SKM-1 treated with dmso at 0.1 percent for 144 hours (cell line): ENCODE measurements around the gene AFF4.
"Not testable (repeated sequence)": the region's sequence is repeated elsewhere in the genome, so short reads cannot be mapped to it uniquely, and the experiment has no call there.

Source experiments
- DNase-seq: peaks from one replicate; lab custom pipeline; 2025; ENCODE audit not compliant: unreplicated experiment; lab: John Stamatoyannopoulos, UW

The AFF4 gene

DNA sequence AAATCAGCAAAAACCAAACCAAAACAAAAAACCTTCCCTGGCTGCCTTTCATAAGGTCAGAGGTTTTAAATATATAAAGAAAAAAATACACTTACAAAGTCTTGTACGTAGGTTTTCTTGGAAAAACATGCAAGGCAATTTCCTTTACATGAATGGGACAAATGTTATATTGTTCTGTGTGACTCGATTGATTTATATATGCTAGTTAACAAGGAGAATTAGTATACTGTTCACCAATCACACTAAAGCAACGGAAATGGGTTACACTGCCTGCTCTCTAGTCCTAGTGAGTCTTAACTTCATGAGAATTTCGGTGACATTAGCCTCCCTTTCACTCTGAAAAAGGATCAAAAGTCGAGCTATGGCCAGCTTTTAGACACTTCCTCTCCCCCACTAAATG, 102.7 kb downstream of the AFF4 start:
- no peak for DNase-seq

DNA sequence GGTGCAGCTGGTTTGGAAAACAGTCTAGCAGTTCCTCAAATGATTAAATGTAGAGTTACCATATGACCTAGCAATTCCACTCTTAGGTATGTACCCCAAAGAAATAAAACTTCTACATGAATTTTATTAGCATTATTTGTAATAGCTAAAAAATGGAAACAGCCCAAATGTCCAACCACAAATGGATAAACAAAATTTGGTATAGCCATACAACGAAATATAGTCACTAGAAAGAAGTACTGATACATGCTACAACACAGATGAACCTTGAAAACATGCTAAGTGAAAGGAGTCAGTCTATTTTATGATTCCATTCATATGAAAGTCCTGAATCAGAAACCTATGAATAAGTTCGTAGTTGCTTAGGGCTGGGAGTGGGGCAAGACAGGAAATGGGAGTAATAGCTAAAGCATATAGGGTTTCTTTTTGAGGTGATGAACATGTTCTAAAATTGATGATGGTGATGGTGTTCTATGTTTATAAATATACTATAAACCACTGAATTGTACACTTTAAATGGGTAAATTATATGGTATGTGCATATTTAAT, 103.5 kb downstream of the AFF4 start:
- no peak for DNase-seq

DNA sequence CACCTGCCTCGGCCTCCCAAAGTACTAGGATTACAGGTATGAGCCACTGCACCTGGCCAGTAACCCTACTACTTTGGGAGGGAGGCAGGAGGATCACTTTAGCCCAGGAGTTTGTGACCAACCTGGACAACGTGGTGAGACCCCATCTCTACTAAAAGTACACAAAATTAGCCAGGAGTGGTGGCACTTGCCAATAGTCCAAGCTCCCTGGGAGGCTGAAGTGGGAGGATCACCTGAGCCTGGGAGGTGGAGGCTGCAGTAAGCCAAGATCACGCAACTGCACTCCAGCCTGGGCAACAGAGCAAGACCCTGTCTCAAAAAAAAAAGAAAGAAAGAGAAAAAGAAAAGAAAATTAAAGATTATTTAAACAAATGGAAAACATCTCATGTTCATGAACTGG, 107.4 kb downstream of the AFF4 start:
- no peak for DNase-seq

DNA sequence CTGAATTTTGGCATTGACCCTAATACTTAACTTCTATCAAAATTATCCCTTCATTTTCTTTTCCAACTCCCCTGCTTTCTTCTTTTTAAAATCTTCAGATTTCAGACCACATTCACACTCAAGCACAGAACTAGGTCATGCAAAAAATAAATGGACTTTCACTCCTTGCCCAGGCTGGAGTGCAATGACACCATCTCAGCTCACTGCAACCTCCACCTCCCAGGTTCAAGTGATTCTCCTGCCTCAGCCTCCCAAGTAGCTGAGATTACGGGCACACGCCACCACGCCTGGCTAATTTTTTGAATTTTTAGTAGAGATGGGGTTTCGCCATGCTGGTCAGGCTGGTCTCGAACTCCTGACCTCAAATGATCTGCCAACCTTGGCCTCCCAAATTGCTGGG, 108.4 kb downstream of the AFF4 start:
- DNase-seq, result not testable (repeated sequence)

DNA sequence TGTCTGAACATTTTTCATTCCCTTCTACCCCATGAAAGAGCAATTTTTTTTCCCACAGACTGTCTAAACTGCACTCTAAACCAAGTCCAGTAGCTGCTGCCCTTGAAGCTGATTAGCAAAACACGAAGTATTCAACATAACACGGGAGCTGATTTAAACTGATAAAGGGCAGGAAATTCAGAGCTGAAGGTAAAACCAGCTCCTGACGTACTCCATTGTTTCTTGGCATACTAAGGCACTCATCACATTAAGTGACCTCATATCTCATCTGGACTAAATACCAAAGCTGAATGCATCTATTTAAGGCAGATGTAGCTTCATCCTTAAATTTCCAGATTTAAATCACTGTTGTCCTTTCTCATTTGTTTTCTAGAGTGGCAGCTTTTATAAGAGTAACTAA, 109.1 kb downstream of the AFF4 start:
- DNase-seq, result no peak

DNA sequence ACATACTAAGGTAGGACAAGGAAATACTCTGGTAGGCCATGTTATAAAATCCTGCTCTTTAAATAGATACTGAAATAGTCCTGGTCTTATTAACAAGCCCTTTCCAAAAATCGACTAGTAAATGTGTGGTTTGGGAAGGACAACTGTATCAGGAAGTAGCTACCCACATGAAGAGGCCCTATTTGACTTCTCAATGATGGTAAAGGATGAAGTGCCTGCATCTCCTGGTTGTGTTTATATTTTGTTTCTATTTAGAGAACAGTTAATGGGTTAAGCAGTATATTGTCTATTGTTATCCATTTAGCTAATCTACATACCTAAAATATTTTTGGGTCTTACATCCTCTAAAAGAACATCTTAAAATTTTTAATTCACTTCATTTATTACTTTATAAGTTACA, 109.6 kb downstream of the AFF4 start:
- DNase-seq, result no peak

DNA sequence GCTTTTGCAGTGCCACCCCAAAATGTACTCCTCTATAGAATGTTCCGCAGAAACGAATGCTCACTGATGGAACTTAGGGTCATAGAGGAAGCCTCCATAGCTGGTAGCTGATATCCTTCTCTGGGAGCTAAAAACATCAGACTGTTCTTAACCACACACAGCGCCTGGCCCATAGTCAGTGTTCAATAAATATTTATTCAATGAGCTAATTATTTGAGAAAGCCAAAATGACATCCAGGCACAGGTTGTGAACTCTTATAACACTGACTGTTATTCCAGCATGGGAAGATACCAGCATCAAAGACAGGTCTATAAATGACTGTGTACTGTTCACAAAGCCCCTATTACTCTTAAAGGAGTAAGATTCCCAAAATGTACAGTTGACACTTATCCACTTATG, 110.1 kb downstream of the AFF4 start:
- DNase-seq, result no peak

DNA sequence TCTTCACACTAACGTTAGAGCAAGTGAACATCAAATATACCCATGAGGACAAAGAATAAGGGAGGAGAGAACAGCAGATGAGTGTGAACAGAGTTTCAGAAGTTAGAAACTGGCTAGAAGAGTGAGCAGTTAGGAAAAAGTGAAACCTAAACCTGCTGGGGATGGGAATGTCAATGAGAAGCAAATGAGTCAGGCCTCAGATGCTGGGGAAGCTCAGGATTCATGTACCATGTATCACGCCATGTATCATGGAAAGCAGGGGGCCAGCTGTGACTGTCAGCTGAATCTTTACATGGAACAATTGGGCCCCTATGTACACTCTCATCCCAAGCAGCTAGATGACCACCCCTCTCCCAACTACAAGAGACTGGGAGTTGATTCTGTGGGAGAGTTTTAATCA, 113.4 kb downstream of the AFF4 start:
- no peak for DNase-seq

DNA sequence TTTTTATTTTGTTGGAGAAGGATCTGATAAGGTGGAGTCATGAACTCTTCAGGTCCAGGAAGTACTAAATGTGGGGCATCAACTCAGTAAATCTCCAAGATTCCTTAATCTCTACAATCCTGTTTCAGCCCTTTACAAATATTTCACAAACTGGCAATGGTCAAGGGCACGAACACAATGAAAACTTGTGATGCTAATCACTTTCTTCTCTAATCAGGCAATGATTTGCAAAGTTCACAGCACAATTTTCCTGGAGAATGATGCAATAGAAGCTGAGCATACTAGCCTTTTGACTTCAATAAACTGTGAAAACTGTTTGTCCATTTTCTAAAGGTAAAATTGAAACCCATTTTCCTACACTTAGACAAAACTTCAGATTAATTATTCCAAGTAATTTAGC, 114.1 kb downstream of the AFF4 start:
- DNase-seq, result no peak

DNA sequence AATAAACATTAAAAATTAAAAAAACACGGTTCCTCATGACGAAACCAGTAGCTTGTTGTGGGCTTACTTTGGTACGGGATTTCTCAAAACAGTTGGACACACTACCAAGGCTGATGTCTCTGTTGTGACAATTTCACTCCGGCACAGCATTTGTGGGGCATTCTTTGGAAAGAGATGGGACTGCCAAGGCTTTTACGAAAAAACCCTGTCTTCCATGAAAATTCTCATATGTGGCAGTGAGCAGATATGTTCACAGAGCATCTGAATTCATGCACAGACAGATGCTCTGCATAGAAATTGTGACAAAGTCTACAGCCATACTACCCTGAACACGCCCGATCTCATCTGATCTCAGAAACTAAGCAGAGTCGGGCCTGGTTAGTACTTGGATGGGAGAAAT, 115.2 kb downstream of the AFF4 start:
- DNase-seq, result no peak

DNA sequence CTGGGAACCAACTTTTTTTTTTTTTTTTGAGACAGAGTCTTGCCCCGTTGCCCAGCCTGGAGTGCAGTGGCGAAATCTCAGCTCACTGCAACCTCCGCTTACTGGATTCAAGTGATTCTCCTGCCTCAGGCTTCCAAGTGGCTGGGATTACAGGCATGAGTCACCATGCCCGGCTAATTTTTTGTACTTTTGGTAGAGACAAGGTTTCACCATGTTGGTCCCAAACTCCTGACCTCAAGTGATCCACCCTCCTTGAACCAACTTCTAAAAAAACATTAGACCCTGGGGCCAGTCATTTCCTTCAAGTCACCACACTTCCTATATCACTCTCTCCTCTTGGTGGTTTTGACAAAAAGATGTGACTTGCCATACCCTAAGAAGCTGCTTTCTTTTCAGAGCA, 122.1 kb downstream of the AFF4 start:
- peak; percentile 8 for DNase-seq

DNA sequence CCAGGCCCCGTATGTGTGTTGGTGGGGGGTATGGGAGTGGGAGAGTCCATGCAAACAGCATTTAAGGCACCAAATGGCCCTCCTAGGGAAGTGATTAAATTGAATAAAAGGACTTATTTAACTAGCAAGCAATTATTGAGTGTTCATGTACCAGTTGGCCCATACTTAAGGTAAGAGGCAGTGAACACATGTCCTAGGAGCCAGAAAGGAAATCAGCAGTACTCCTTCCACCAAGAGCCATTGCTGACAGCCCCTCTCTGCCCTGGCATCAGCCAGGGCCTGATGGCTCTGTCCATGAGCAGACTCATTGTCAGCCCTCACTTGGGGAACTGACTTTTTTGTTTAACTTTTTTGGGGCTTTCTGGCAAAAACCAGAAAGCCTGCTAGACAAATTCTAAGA, 122.5 kb downstream of the AFF4 start:
- no peak for DNase-seq

DNA sequence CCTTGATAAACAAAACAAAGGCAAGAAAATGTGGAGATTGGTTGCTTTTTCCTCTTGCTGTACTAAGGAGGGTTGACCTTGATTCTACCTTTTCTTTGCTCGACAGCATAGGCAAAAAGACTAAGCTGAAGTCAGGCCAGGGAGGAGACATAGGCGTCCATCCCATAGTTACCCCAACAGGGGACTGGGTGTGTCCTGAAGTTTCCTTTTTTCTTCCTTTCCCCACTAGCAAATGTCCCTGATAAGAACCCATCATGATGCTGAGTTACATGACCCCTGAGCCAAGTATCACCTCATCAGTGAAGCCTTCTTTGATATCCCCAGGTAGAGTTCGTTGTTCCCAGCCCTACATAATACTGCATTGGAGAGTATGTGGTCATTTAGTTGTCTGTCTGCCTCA, 123.1 kb downstream of the AFF4 start:
- no peak for DNase-seq

DNA sequence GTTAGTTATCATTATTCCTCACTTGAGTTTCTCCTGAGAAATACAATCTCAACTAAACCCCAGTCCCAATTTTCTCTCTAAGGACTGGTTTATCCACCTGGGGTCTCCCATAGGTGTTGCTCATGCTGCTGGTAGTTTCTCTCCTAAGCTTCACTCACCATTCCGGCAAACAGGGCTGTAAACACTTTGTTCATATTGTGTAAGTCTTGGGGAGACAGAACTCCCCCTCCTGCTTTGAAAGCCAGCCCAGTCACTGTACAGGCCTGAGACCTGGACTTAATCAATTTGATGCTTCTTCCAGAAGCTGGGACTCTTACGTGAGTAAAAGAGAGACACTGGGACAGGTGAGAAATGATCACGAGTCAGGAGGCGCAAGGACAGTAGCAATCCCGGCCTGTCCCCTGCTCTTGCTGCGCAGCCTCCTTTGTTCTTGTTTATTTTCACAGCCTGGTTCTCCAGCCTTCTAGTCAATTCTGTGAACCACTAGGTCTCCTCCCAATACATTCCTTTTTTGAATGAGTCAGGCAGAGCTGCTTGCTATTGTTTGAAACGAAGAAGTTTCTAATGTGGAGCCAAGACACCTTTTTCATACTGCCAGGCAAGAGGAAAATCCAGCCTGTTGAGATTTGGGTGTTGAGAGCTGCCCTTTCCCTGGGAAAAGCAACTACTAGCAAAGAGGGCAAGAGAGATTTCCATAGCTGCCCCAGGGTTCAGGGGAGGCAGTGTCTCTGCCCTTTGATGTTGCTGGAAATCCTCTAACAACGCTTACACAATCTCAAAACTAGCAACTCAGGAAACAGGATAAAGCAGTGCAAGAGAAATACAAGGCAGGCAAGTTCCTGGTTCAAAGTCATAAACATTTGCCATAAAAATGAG, 123.8 kb downstream of the AFF4 start:
- DNase-seq, result no peak

DNA sequence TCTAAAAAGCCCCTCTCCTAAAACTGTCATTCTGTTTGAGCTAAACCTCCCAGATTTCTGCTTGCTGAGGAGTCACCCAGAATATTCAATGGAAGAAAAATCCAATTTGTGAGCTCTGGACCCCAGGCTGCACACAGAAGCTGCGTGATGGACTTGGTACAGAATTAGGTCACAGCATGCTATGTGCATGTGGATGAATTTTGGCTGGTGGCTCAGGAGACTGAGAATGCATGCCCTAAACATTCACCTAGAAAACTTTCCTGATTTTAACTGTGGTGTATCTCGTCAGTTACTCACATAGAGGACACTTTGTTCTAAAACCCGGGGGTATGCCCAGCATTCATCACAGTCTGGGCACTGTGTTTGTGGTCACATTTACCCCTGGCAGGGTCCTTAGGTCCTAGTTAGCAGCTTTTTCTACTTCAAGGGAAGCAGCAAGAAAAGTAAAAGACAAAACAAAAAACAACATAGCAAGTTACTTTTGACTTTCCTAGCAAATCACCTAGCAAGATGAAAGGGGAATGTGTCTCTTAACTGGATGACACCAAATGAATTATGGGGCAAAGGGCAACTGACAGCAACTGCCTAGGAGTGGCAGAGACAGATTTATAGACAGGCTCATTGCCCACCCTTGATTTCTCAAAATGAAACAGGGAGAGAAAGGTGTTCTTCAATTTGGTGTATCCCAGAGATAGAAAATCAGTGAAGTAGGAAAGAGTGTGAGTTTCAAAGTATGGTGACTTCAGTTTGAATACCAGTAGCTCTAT, 124.7 kb downstream of the AFF4 start:
- no peak for DNase-seq

DNA sequence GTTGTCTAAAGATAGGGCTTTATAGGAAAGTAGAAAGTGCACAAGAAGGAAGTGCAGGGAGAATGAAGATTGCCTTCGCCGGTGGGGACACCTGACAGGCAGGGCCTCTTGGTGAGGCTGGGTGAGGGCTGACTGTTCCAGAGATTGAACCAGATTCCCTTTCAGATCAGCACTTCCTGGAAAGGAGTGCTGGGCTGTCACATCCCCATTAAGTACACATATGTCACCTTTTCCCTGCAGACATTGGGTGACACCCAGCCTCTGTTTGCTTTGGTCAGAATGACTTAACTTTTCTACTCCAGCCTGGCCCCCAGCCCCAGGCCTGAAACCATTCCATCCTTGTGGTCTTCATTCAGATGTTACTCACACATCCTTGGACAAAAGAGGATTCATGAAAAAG, 125.6 kb downstream of the AFF4 start:
- DNase-seq, result no peak

DNA sequence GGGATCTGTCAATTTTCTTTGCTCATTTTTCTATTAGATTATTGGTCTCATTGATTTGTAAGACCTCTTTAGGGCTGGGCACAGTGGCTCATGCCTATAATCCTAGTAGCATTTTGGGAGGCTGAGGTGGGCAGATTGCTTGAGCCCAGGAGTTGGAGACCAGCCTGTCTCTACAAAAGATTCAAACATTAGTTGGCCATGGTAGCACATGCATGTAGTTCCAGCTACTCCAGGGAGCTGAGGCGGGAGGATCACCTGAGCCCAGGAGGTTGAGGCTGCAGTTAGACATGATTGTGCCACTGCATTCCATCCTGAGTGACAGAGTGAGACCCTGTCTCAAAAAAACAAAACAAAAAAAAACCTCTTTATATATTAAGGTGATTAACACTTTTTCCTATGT, 126.6 kb downstream of the AFF4 start:
- DNase-seq, result no peak

DNA sequence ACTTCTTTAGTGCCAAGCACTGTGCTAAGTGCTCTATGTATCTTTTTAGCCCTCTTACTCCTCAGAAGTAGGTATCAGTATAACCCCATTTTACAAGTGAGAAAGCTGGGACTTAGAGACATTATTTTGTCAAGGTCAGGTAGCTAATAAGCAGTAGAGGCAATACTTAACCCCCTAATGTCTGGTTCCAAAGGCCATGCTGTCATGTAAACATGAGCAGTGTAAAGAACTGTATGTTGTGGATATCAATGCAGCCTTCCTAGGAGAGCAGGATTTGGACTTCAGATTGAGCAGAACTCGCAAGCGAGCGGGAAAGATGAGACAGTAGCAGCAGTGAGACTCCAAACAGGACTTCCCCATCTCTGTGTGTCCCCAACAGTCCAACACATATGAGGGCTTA, 129.4 kb downstream of the AFF4 start:
- no peak for DNase-seq

DNA sequence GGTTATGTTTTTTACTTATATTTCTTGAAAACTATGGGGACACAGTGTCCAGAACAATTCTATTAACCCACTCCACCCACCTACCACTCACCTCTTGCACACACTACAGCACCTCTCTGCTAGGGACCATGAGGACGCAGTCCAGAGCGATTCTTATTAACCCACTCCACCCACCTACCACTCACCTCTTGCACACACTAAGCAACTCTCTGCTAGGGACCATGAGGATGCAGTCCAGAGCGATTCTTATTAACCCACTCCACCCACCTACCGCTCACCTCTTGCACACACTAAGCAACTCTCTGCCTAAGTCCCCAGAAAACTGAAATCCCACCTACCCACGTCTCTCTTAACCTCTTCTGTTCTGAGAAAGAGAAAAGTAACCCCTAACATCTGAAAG, 130.8 kb downstream of the AFF4 start:
- DNase-seq, result no peak

DNA sequence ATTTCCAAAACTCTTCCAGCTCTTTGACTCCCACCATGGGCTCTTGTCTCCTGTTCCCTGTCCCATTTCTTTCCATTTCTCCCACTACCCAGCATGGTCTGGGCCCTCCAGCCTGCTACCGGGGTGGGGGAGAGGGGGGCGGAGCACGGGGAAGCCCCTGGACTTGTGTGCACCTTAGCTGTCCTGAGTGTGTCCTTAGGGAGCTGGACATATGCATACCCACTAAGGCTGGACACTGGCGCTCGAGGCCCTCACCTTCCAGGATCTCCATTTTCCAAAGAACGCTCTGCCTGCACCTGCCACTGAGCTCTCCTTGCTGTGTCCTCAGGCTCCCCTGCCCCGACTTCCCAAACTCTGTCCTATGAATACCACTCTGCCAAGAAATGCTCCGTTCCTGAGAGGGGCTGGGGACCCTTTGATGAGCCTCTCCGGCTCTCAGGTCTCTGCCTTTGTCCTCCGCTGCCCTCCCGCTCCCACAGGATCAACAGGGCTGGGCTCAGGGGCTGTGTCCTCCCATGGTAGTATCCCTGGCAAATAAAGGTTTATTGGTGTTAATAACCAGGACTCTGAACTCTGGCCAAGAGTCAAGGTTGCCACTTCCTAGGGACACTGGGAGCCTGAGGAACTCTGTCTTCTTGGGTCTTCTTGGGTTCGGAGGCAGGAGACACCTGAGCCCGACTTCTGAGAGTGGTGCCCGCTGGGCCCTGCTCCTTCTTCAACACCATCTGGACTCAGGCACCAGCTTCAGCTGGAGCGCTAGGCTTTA, 132.2 kb downstream of the AFF4 start:
- no peak for DNase-seq

DNA sequence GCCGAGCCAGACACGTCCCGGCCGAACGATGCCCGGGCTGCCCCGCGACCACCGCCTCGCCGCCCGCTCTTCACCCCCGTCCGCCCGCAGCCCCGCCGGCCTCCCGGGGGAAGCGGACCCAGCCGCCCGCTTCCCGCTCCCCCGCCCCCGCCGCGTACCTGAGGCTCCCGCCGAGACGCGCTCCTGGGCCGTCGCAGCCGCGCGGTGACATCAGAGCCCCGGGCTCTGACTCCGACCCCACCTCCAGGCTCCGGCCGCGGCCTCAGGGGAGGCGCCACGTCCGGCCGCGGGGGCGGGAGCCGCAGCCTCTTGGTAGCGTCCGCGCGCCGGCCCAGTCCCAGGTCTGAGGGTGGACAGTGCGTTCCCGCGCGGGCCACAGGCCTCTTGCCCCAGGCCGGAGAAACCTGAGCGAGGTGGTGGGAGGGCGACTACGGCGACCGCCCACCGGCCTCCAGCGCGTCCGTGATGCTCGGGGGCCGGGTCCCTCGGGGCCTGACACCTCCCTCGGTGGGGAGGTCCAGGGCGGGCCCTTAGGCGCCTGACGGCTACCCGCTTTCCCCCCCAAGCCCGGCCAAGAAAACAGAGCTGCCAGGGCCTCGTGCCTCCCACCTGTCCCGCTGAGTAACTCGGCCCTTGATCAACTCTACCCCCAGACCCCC, 132.9 kb downstream of the AFF4 start, which contains the start of gene SHROOM1:
TSS of gene SHROOM1 (minus strand) at position 212 of the 659 bp plus-strand sequence. CDS start 4,507 bp downstream, outside the sequence.
- DNase-seq, result no peak
